ENCODE data around the gene ZMIZ2.

- TF ChIP-seq CTCF (IDR thresholded peaks at IDR 0.05; ENCODE audit: low read depth, low read length) = no peak
- no peak for TF ChIP-seq EZH2phosphoT487 (IDR thresholded peaks at IDR 0.05; ENCODE audit: low read depth)
Observed at GRCh38 chr7:44754802-44755697, 6.4 kb downstream of the ZMIZ2 start.

Data from OCI-LY3 (cell line).